HepG2 (cell line): ENCODE results near the gene INHA. TPM values are rescaled to one million over a fixed set of nuclear protein-coding genes. Genes with fewer than 3 reads are reported as not detected.

ENCODE experiments used
- CENPX ChIP-seq: sonication (generic); formaldehyde crosslinking; IDR thresholded peaks from 2 replicates; pipeline ENCODE4 v1.9.0; 2021; ENCODE audit warnings: mild to moderate bottlenecking, missing genetic modification reagents, moderate library complexity
- DNMT1 ChIP-seq: sonication (generic); formaldehyde crosslinking; IDR thresholded peaks from 2 replicates; pipeline ENCODE4 v1.5.1; 2020; ENCODE audit warnings: mild to moderate bottlenecking, missing genetic modification reagents
- GTF3A ChIP-seq: sonication (generic); formaldehyde crosslinking; conservative IDR thresholded peaks from 2 replicates; pipeline ENCODE4 v1.4.0; 2020; ENCODE audit warnings: mild to moderate bottlenecking, missing genetic modification reagents
- HNRNPLL ChIP-seq: fragments of 200-400 bp; formaldehyde crosslinking; IDR thresholded peaks from 2 replicates; pipeline ENCODE4 v1.6.1; 2017; ENCODE audit warnings: mild to moderate bottlenecking, low read depth, low read length; ENCODE audit not compliant: poor library complexity, severe bottlenecking
- KAT7 ChIP-seq: IDR thresholded peaks from 2 replicates; pipeline ENCODE4 v1.6.1; 2018; ENCODE audit warnings: borderline replicate concordance, missing compliant biosample characterization
- KLF12 ChIP-seq: sonication (generic); formaldehyde crosslinking; IDR thresholded peaks from 2 replicates; pipeline ENCODE4 v1.4.0; 2020; ENCODE audit warnings: missing genetic modification reagents, borderline replicate concordance
- MAFG ChIP-seq: sonication (generic); formaldehyde crosslinking; IDR thresholded peaks from 2 replicates; pipeline ENCODE4 v1.5.1; 2020; ENCODE audit warnings: mild to moderate bottlenecking, missing genetic modification reagents
- MIXL1 ChIP-seq: IDR thresholded peaks from 2 replicates; pipeline ENCODE4 v1.6.1; 2016
- POLR2A ChIP-seq, 2 experiments: IDR thresholded peaks; 2 replicates each; pipeline ENCODE4 v1.6.1; 2011; ENCODE audit warnings: low read depth in 2 of 2, low read length in 2 of 2, mild to moderate bottlenecking in 1 of 2, moderate library complexity in 1 of 2; ENCODE audit not compliant: insufficient read depth in 1 of 2
- POLR2G ChIP-seq: fragments of 200-400 bp; formaldehyde crosslinking; IDR thresholded peaks from 2 replicates; pipeline ENCODE4 v1.6.1; 2018; ENCODE audit warnings: mild to moderate bottlenecking, low read depth, low read length, moderate library complexity
- RBFOX2 ChIP-seq: fragments of 200-400 bp; formaldehyde crosslinking; IDR thresholded peaks from 2 replicates; pipeline ENCODE4 v1.6.1; 2017; ENCODE audit warnings: low read depth, mild to moderate bottlenecking, low read length
- TP53 ChIP-seq: sonication (generic); formaldehyde crosslinking; conservative IDR thresholded peaks from 2 replicates; pipeline ENCODE4 v1.4.0; 2020; ENCODE audit warnings: missing genetic modification reagents
- ZNF251 ChIP-seq: sonication (generic); formaldehyde crosslinking; IDR thresholded peaks from 2 replicates; pipeline ENCODE4 v1.9.0; 2021; ENCODE audit warnings: mild to moderate bottlenecking, missing genetic modification reagents
- ZNF530 ChIP-seq: sonication (generic); formaldehyde crosslinking; IDR thresholded peaks from 2 replicates; pipeline ENCODE4 v1.5.0; 2020; ENCODE audit warnings: low read depth, mild to moderate bottlenecking, missing genetic modification reagents
- ZNF615 ChIP-seq: sonication (generic); formaldehyde crosslinking; IDR thresholded peaks from 2 replicates; pipeline ENCODE4 v1.5.0; 2020; ENCODE audit warnings: mild to moderate bottlenecking, missing genetic modification reagents, borderline replicate concordance
- ZSCAN31 ChIP-seq: sonication (generic); formaldehyde crosslinking; IDR thresholded peaks from 2 replicates; pipeline ENCODE4 v1.5.0; 2020; ENCODE audit warnings: low read depth, mild to moderate bottlenecking, missing genetic modification reagents
- polyA plus RNA-seq, 8 experiments: library from polyadenylated mRNA; depleted of rRNA in 3 of 8; stranded (reverse) in 7 of 8; unstranded in 1 of 8; fragments of >200 nt; fragmentation: Illumina TruSeq in 4 of 8; extraction: Trizol in 4 of 8; gene quantifications; 2 replicates each; pipeline versions ENCODE4 v1.2.1 to v1.2.3, GENCODE V29; 2011 to 2016; ENCODE audit warnings: low read depth in 4 of 8, missing spikeins in 1 of 8, mixed read lengths in 1 of 8; ENCODE audit not compliant: insufficient read depth in 1 of 8
- total RNA-seq, 5 experiments: library from RNA; depleted of rRNA; stranded (reverse); fragments of >200 nt; fragmentation: Illumina TruSeq; extraction: Trizol; gene quantifications; 2 replicates each; pipeline ENCODE4 v1.2.3, GENCODE V29; 2016; ENCODE audit warnings: low read depth in 1 of 5
- TF ChIP-seq, protein P1 (sequence below): sonication (generic); formaldehyde crosslinking; IDR thresholded peaks from 2 replicates; pipeline ENCODE4 v1.8.0; 2022; ENCODE audit warnings: missing genetic modification reagents, low read depth, mild to moderate bottlenecking, borderline replicate concordance
- TF ChIP-seq, protein P2 (sequence below): sonication (generic); formaldehyde crosslinking; IDR thresholded peaks from 2 replicates; pipeline ENCODE4 v1.8.0; 2022; ENCODE audit warnings: missing genetic modification reagents, mild to moderate bottlenecking, inconsistent platforms, borderline replicate concordance
- TF ChIP-seq, protein P3 (sequence below): sonication (generic); formaldehyde crosslinking; IDR thresholded peaks from 2 replicates; pipeline ENCODE4 v1.8.1; 2023; ENCODE audit warnings: mild to moderate bottlenecking, inconsistent platforms, moderate library complexity, missing genetic modification reagents, borderline replicate concordance
- TF ChIP-seq, protein P4 (sequence below): sonication (generic); formaldehyde crosslinking; IDR thresholded peaks from 2 replicates; pipeline ENCODE4 v1.9.0; 2021; ENCODE audit warnings: missing genetic modification reagents, borderline replicate concordance

INHA gene
- total and polyA plus RNA-seq, 2 of the 13 experiments (the other 11 are each of a cell fraction or from before 2014, with no cell fraction given), result 4.1 to 15.2 TPM

DNA sequence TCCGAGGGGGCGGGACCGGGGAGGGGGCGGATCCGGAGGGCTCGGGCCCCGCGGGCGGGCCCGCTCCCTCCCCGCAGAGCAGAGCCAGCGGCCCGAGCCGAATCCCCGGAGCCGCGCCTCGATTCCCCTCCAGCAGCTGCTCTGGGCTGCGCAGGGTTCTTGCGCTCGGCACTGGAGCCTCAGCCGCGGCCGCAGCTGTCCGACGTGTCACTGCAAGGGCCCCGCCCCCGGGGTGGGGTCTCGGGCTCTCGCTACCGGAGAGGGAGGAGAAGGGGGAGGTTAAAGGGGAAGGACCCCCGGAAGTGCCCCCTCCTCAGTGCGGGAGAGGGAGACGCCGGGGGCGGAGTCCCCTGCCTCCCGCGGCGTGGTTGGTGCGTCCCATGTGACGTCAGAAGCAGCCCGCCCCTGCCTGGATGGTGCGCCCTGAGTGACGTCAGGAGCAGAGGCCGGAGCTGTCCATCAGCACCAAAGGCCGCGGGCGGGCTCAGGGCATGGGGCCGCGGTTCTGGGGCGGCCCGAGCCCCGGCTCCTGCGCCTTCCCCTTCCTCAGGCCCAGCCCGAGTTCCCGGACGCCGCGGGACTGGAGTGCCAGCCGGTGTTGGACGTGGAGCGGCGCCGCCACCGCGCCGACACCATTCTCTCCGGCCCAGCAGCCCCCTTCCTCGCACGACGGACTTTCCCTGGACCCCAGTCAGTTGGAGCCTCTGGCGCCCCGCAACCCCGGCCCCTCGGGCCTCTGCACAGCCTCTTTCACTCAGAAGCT, 28.3 kb upstream of the INHA start, which contains the start of the genes CHPF and TMEM198 (continued):
- TF ChIP-seq, protein P1, sequence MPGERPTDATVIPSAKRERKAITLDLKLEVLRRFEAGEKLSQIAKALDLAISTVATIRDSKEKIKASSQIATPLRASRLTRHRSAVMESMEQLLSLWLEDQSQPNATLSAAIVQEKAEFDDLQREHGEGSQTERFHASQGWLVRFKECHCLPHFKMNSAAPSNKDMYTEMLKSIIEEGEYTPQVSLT, result no peak
- TF ChIP-seq MAFG (no peak), DNMT1 (CRISPR knock-in tag) (peak; percentile 82), POLR2G (peak; percentile 91), ZNF530 (CRISPR knock-in tag) (no peak), KLF12 (peak; percentile 83; the same call in 1 of the 2 replicates), ZSCAN31 (CRISPR knock-in tag) (peak; percentile 69; the same call in 1 of the 2 replicates), RBFOX2 (peak; percentile 92), ZNF251 (no peak), GTF3A (CRISPR knock-in tag) (0 out of 2 replicates have a peak, but pooled peaks have one; percentile 23), KAT7 (CRISPR knock-in tag) (peak; percentile 93; the same call in 1 of the 2 replicates), ZNF615 (CRISPR knock-in tag) (no peak), HNRNPLL (peak; percentile 92), CENPX (CRISPR knock-in tag) (no peak), MIXL1 (CRISPR knock-in tag) (no peak), POLR2A (IDR thresholded peaks at IDR 0.05; ENCODE audit: insufficient read depth in 1 of 2, low read depth in 2 of 2, low read length in 2 of 2) (peak in 1 of 2 experiments; percentile 71; a peak in 2 of 4 replicates), TP53 (CRISPR knock-in tag) (peak; percentile 65)
- TF ChIP-seq, protein P2, sequence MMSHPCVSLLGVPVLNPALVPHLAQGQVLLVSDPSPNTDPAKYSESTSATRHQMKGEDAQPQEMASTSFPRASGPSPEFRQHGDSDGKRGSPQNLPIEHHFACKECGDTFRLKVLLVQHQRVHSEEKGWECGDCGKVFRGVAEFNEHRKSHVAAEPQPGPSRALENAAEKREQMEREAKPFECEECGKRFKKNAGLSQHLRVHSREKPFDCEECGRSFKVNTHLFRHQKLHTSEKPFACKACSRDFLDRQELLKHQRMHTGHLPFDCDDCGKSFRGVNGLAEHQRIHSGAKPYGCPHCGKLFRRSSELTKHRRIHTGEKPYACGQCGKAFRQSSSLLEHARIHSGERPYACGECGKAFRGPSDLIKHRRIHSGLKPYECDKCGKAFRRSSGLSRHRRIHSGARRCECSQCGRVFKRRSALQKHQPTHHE (CRISPR knock-in tag), result 0 out of 2 replicates have a peak, but pooled peaks have one; percentile 38
- TF ChIP-seq, protein P3, sequence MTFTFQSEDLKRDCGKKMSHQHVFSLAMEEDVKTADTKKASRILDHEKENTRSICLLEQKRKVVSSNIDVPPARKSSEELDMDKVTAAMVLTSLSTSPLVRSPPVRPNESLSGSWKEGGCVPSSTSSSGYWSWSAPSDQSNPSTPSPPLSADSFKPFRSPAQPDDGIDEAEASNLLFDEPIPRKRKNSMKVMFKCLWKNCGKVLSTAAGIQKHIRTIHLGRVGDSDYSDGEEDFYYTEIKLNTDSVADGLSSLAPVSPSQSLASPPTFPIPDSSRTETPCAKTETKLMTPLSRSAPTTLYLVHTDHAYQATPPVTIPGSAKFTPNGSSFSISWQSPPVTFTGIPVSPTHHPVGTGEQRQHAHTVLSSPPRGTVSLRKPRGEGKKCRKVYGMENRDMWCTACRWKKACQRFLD (CRISPR knock-in tag), result 0 out of 2 replicates have a peak, but pooled peaks have one; percentile 85
- TF ChIP-seq, protein P4, sequence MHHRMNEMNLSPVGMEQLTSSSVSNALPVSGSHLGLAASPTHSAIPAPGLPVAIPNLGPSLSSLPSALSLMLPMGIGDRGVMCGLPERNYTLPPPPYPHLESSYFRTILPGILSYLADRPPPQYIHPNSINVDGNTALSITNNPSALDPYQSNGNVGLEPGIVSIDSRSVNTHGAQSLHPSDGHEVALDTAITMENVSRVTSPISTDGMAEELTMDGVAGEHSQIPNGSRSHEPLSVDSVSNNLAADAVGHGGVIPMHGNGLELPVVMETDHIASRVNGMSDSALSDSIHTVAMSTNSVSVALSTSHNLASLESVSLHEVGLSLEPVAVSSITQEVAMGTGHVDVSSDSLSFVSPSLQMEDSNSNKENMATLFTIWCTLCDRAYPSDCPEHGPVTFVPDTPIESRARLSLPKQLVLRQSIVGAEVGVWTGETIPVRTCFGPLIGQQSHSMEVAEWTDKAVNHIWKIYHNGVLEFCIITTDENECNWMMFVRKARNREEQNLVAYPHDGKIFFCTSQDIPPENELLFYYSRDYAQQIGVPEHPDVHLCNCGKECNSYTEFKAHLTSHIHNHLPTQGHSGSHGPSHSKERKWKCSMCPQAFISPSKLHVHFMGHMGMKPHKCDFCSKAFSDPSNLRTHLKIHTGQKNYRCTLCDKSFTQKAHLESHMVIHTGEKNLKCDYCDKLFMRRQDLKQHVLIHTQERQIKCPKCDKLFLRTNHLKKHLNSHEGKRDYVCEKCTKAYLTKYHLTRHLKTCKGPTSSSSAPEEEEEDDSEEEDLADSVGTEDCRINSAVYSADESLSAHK, result no peak; the same call in 1 of the 2 replicates
